ENCODE measurements around the gene CAPN8.

Gene CAPN8

DNA sequence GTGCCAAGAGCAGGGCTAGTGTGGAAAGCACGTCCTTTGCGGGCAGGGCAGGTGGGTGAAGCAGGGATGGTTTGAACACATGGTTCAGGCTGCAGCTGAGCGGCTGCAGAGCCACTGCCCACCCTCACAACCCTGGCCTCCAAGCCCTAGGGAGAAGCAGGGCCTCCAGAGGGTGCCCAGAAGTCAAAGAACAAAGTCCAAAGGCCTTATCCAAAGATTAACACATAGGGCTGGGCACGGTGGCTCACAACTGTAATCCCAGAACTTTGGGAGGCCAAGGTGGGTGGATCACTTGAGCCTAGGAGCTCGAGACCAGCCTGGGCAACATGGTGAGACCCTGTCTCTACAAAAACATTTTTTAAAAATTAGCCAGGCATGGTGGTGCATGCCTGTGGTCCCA is 46.8 kb downstream of the CAPN8 start:
- no peak for DNase-seq (ENCODE audit: low read depth)

DNA sequence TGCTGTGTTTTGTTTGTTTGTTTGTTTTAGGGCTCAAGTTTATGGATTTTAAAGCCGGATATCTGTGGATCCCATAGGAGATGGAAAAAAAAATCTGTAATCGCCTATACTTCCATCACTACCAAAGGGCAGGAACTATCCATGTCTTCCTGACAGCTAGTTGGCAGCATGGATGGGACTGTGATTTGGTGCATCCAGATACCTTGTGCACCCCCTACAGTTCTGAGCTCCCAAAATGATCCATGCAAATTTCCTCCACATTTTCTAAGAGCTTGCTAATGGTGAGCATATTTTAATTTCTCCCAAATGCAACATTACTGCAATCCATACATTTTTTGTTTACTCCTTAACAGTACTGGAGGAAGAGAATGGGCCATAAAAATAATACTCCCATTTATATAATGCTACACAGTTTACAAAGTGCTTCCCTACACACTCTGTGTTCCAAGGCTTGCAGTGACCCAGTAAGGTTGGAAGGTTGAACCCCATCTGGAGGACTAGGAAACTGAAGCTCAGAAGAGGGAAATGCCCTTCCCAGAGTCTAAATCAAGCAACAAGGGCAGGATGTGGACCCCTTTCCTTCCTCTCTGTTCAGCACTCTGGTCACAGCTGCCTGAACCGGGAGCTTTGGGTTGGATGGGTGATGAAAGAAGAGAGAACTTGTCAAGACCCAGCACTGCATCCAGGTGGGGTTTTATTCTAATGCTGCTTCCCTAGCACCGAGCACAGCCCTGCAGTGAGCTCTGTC is 48.0 kb downstream of the CAPN8 start:
- DNase-seq (ENCODE audit: low read depth), result no peak
- TF ChIP-seq, protein P1, sequence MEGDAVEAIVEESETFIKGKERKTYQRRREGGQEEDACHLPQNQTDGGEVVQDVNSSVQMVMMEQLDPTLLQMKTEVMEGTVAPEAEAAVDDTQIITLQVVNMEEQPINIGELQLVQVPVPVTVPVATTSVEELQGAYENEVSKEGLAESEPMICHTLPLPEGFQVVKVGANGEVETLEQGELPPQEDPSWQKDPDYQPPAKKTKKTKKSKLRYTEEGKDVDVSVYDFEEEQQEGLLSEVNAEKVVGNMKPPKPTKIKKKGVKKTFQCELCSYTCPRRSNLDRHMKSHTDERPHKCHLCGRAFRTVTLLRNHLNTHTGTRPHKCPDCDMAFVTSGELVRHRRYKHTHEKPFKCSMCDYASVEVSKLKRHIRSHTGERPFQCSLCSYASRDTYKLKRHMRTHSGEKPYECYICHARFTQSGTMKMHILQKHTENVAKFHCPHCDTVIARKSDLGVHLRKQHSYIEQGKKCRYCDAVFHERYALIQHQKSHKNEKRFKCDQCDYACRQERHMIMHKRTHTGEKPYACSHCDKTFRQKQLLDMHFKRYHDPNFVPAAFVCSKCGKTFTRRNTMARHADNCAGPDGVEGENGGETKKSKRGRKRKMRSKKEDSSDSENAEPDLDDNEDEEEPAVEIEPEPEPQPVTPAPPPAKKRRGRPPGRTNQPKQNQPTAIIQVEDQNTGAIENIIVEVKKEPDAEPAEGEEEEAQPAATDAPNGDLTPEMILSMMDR (conservative IDR thresholded peaks at IDR 0.05; ENCODE audit: low read depth, low read length), result no peak
- H3K4me3 ChIP-seq (ENCODE audit: low read length), result no peak overlapping the region

More for the DNA sequence above, 46.8 kb downstream of the CAPN8 start:
- TF ChIP-seq, protein P1 (conservative IDR thresholded peaks at IDR 0.05; ENCODE audit: low read depth, low read length), result no peak
- no peak overlapping the region for H3K4me3 ChIP-seq (ENCODE audit: low read length)

DNA sequence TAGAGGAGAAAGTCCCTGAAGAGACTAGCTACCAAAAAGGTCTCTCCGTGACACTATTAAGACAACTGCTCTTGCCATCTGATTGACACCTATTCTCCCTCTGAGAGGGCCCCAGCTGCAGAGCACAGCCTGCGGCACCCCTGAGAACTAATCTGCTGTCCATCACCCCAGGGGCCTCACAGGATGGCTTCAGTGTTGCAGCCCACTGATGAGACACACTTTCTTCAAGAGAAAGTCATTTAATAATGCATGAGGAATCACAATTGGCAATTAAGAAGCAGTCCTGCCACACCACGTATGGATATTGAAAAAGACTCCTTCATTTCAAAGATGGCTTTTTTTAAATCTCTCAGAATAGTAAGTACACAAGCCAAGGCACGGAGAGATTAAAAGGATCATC is 48.9 kb downstream of the CAPN8 start:
- TF ChIP-seq, protein P1 (conservative IDR thresholded peaks at IDR 0.05; ENCODE audit: low read depth, low read length), result no peak

DNA sequence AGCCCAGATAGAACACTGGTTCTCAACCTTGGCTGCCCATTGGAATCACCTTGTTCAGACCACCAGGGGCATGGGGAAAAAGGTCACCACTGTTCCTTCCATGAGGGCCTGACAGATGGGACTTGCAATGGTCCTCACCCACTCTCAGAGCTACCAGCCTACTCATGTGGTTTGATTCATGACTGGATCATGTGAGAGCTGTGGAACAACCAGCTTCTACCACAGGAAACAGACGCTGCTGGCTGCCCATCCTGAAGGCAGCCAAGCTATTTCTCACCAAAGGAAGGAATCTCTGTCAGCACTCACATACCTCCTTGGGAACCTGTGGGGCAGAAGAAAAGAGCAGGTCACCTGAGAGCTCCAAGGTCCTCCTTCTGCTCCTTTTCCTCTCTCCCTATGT is 53.6 kb downstream of the CAPN8 start:
- no peak overlapping the region for H3K4me3 ChIP-seq (ENCODE audit: low read length)
- DNase-seq (ENCODE audit: low read depth), result no peak
- TF ChIP-seq, protein P1 (conservative IDR thresholded peaks at IDR 0.05; ENCODE audit: low read depth, low read length), result no peak

More for the DNA sequence above, 48.9 kb downstream of the CAPN8 start:
- no peak overlapping the region for H3K4me3 ChIP-seq (ENCODE audit: low read length)
- no peak for DNase-seq (ENCODE audit: low read depth)

DNA sequence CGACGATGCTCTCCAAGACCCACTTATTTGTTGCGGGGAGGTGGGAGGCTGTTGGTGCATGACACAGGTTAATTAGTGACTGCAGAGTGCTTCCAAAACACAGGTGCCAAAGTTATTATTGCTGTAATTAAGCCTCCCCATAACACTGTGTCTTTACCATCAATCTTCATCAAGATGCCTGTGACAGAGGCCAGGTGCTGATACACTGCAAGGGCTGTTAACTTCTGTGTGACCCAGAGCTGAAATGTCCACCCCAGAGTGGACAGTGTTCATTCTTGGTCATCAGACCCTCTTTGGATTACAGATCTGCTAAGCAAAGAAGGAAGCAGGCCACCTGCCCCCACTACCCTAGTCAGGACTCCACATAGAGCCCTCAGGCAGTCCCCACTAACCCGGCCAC is 55.5 kb downstream of the CAPN8 start:
- no peak for DNase-seq (ENCODE audit: low read depth)
- TF ChIP-seq, protein P1 (conservative IDR thresholded peaks at IDR 0.05; ENCODE audit: low read depth, low read length), result no peak
- no peak overlapping the region for H3K4me3 ChIP-seq (ENCODE audit: low read length)

DNA sequence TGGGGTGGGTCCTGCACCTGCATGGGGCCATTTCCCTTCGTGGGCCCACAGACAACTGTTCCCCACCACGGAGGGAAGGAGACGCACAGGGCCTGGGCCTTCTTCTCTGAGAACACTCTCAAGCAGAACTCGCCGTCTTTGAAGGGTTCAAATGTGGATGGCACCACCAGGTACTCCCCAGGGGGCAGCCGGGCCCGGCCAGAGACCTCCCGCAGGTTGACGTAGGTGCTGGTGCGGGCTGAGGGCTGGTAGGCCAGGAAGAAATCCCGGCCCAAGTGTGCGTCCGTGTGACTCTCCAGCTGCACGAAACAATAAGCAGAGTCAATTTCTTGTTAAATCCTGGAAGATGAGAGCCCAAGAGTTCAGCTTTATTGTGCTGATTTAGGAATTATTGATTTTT is 56.4 kb downstream of the CAPN8 start:
- DNase-seq (ENCODE audit: low read depth), result no peak
- no peak overlapping the region for H3K4me3 ChIP-seq (ENCODE audit: low read length)
- TF ChIP-seq, protein P1 (conservative IDR thresholded peaks at IDR 0.05; ENCODE audit: low read depth, low read length), result no peak

DNA sequence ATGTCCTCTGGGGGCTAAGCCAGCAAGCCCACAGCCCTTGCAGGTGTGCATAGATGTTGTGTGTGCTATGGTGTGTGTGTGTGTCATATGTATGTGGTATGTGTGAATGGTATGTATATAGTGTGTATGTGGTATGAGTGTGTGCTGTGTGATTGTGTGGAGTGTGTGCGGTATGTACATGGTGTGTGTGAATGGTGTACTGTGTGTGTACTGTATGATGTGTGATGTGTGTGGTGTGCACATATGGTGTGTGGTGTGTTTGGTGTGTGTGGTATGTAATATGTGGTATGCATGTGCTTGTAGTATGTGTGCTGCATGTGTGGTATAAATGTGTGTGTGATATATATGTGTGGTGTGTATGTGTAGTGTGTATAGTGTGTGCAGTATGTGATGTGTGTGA is 107.0 kb downstream of the CAPN8 start:
- H3K4me3 ChIP-seq (ENCODE audit: low read length), result no peak overlapping the region
- TF ChIP-seq, protein P1 (conservative IDR thresholded peaks at IDR 0.05; ENCODE audit: low read depth, low read length), result no peak
- DNase-seq (ENCODE audit: low read depth), result no peak
